Psoas muscle (tissue), 8 donors: ENCODE results near the gene KIRREL2. TPM values are rescaled to one million over a fixed set of nuclear protein-coding genes. Genes with fewer than 3 reads are reported as not detected.

Experiments used
- ATAC-seq, 4 donors: fragments of 200-7000 bp; cut with Tn5 transposase; one replicate each; pipeline ENCODE4 v1.9.1; 2020; ENCODE audit warnings: moderate library complexity in 3 of 4, mild to moderate bottlenecking in 2 of 4
- DNase-seq, 2 donors: peaks; one replicate each; pipeline ENCODE4 v3.0.0-alpha.2; 2020
- H3K27ac ChIP-seq: fragments of 200-600 bp; one replicate; pipeline ENCODE4 v1.8.0; 2022
- H3K27me3 ChIP-seq, 3 donors: fragments of 200-600 bp in 1 of 3; one replicate each; pipeline versions ENCODE4 v1.6.1 to v1.8.0; 2013 to 2022; ENCODE audit warnings: low read length in 2 of 3, mild to moderate bottlenecking in 2 of 3, moderate library complexity in 1 of 3; ENCODE audit not compliant: insufficient read depth in 3 of 3
- H3K36me3 ChIP-seq, 2 donors: fragments of 200-600 bp in 1 of 2; one replicate each; pipeline versions ENCODE4 v1.6.1 to v1.8.0; 2013 to 2022; ENCODE audit warnings: low read depth in 1 of 2, mild to moderate bottlenecking in 1 of 2, moderate library complexity in 1 of 2; ENCODE audit not compliant: insufficient read depth in 1 of 2
- H3K4me1 ChIP-seq: fragments of 200-600 bp; one replicate; pipeline ENCODE4 v1.8.0; 2022
- H3K4me3 ChIP-seq: fragments of 200-600 bp; one replicate; pipeline ENCODE4 v1.8.0; 2022; ENCODE audit warnings: mild to moderate bottlenecking
- H3K9me3 ChIP-seq: fragments of 200-600 bp; one replicate; pipeline ENCODE4 v1.8.0; 2022
- WGBS, 3 donors: extraction: QIAGEN DNeasy Blood & Tissue Kit; methylation state at CpG; one replicate each; pipeline versions ENCODE4 v1.1.6 to v1.1.7; 2013; 5-methylcytosine and 5-hydroxymethylcytosine counted together
- intact Hi-C, 2 donors: fragments of 100-400 bp; cut with DNase I; formaldehyde crosslinking; loops; one replicate each; pipeline versions ENCODE4 v1.11.0 to v1.14.2; 2022
- polyA plus RNA-seq, 3 donors: library from polyadenylated mRNA; stranded (reverse); fragments of 200-250 nt; gene quantifications; one replicate each; pipeline ENCODE4 v1.2.3, GENCODE V29; 2013
- total RNA-seq, 4 donors: library from RNA; stranded (reverse); fragmentation: NEBNext Ultra II Directional in 2 of 4; extraction: Animal tissue kit (Norgen Biotek cat#: 25700) in 2 of 4; gene quantifications; one replicate each; pipeline versions ENCODE4 v1.2.1 to v1.2.4, GENCODE V29; 2021 to 2023
- TF ChIP-seq, protein P1 (sequence below): fragments of 200-600 bp; IDR thresholded peaks from one replicate; pipeline ENCODE4 v1.8.0; 2022; ENCODE audit warnings: antibody characterized with exemption
- donor health status: healthy with polysubstance abuse.
- donor health status: DM: no; HTN: no; CAD: no; lungs with moderate emphysema.
- donor health status: Bipolar disorder and iron deficiency.
- donor health status: healthy.
- donor health status: DM: yes; HTN: yes; CAD: no.
- donor health status: DM: no; HTN: no; CAD: no.
- donor health status: DM: no; HTN: no; CAD: no.
- donor health status: DM: yes; HTN: yes; CAD: no.

Gene KIRREL2
- total and polyA plus RNA-seq, 7 donors: not detected

DNA sequence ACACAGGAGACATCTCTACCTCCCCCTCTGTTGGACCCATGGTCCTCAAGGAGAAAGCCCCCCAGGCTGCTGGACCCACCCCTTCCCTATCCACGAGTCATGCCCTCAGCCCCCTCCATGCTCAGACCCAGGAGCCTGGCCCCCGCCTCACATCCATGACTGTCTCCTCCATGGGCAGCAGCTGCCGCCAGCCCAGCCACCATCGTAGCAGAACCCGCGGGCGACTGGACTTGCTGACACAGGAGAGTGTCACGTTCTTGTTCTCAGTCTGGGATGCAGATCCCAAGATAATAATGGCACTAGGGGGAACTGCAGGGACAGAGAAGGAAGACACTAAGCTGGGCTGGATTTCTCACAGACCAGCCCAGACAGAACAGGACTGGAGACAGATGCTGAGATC lies 8.2 kb upstream of the KIRREL2 start:
- Histone ChIP-seq H3K27me3 (peaks cover 0 to 96% (median 40%) of the 10 kb centered on the region in 3 donors), H3K4me3 (no peak overlapping the region), H3K4me1 (no peaks in the 10 kb centered on the region), H3K36me3 (no peaks in the 10 kb centered on the region), H3K9me3 (no peaks in the 10 kb centered on the region), H3K27ac (no peak overlapping the region)
- TF ChIP-seq, protein P1, sequence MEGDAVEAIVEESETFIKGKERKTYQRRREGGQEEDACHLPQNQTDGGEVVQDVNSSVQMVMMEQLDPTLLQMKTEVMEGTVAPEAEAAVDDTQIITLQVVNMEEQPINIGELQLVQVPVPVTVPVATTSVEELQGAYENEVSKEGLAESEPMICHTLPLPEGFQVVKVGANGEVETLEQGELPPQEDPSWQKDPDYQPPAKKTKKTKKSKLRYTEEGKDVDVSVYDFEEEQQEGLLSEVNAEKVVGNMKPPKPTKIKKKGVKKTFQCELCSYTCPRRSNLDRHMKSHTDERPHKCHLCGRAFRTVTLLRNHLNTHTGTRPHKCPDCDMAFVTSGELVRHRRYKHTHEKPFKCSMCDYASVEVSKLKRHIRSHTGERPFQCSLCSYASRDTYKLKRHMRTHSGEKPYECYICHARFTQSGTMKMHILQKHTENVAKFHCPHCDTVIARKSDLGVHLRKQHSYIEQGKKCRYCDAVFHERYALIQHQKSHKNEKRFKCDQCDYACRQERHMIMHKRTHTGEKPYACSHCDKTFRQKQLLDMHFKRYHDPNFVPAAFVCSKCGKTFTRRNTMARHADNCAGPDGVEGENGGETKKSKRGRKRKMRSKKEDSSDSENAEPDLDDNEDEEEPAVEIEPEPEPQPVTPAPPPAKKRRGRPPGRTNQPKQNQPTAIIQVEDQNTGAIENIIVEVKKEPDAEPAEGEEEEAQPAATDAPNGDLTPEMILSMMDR: no peak
- DNase-seq: no peak
- no peak for ATAC-seq
- intact Hi-C loops: no loop called here
- 63 to 70% (median 67%) methylated on average over 7 to 8 of the region's 8 CpGs for WGBS, 3 donors

DNA sequence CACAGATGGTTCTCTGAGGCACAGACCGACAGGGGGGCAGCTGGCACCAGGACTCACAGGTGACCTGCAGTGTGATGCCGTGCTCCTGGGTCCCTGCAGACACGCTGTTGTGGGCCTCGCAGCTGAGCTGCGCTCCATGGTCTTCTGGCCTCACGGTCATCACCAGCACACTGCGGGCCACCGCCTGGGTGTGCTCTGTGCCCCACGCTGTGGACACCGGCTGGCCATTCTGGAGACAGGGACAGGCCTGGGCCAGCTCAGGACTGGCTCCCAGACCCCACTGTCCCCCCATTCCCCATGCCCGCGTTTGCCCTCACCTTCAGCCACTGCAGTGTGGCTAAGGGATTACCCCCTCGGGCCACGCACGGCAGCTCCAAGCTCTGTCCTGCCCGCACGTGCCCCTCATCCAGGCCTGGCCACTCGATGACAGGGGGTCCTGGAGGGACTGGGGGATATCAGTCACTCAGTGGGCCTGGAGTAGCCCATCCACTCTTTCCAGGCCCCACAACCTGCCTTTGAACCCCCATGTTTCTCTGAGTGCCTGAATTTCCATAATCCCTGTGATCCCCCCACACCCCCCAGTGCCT lies 7.7 kb upstream of the KIRREL2 start:
- intact Hi-C loops: no loop called here
- Histone ChIP-seq H3K27ac (no peak overlapping the region), H3K4me1 (no peaks in the 10 kb centered on the region), H3K9me3 (no peaks in the 10 kb centered on the region), H3K36me3 (no peaks in the 10 kb centered on the region), H3K27me3 (peaks cover 0 to 96% (median 36%) of the 10 kb centered on the region in 3 donors), H3K4me3 (no peak overlapping the region)
- TF ChIP-seq, protein P1: no peak
- DNase-seq (no peak), ATAC-seq (no peak)
- WGBS, 3 donors: 85 to 88% (median 86%) methylated on average over 16 to 18 of the region's 18 CpGs

DNA sequence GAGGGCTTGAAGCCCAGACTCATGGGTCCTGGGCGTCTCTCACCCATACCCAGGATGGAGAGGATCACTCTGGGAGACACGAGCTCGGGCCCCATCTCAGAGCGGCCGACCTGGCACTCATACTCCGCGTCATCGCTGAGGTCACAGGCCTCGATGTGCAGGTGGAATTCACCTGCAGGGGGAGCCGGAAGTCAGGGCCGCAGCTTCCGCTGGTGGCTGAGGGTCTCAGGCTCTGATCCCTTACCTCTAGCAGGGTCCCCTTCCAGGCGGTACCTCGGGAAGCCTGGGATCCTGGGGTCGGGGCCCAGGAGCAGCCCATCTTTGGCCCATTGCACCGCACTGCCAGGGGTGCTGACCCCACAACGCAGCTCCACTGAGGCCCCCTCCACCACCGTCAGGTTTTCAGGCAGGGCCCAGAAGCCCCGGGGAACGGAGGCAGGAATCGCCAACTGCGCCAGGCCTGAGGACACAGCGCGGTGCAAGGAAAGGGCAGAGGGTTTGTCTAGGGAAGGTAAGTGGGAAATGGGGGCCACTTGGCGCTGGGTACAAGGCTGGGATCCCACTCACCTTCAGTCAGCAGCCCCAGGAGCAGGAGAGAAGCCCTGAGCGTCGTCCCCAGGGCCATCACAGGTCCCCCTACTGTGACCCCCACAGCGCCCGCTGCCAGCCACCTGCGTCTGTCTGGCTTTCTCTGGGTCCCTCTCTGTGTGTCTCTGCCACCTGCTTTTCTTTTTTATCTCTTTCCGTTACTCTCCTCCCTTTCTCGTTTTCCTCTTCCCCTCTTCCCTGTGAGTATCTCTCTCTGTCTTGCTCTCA lies 5.3 kb upstream of the KIRREL2 start:
- no peaks in the 10 kb centered on the region for H3K9me3 ChIP-seq
- H3K36me3 ChIP-seq: no peaks in the 10 kb centered on the region
- intact Hi-C loops: no loop called here
- 44 to 50% (median 46%) methylated on average over 29 to 32 of the region's 32 CpGs for WGBS, 3 donors
- H3K27ac ChIP-seq: no peak overlapping the region
- ATAC-seq: no peak
- DNase-seq: no peak
- no peak overlapping the region for H3K4me3 ChIP-seq
- TF ChIP-seq, protein P1: no peak
- H3K27me3 ChIP-seq: peaks cover 0 to 93% (median 33%) of the 10 kb centered on the region in 3 donors
- H3K4me1 ChIP-seq: no peaks in the 10 kb centered on the region

DNA sequence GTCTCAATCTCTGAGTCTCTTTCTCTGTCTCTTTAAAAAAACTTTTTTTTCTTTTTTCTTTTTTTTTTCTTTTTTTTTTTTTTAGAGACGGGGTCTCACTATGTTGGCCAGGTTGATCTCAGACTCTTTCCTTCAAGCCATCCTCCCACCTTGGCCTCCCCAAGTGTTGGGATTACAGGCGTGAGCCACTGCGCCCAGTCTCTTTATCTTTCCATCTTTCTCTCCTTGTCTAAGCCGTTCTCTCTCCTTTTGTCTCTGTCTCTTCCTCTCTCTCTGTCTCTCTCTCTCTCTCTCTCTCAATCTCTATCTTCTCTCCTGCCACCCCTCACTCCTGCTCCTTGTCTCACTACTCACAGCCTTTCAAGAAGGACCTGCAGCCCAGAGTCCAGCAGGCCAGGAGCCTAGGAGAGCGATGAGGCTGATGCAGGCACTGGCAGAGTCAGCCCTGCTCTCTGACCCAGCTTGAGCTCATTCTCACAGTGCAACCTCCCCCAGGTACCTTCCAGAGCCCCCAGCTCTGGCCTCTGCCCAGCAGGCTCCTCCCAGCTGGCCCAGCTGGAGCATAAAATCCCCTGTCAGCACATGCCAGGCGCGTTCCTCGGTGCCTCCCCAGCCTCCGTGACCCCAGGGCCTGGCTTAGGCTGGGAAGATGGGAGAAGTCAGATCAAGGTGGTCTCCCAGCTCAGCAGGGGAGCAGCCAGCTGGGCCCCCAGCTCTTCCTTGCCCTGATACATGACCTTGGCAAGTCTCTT lies 4.5 kb upstream of the KIRREL2 start, which contains the start of gene NPHS1:
Gene NPHS1, minus strand, starts transcription at position 476 of the 752 bp plus-strand sequence. CDS start 667 bp downstream, outside the sequence.
- no peak for ATAC-seq
- Histone ChIP-seq H3K4me3 (no peak within 1 kb of the TSS), H3K27ac (no peak within 1 kb of the TSS), H3K4me1 (no peaks in the 10 kb centered on the region), H3K27me3 (peaks cover 0 to 95% (median 33%) of the 10 kb centered on the region in 3 donors), H3K9me3 (no peaks in the 10 kb centered on the region), H3K36me3 (no peaks in the 10 kb centered on the region)
- intact Hi-C loops: no loop called here
- 43 to 51% (median 45%) methylated on average over 9 of the region's 9 CpGs for WGBS, 3 donors
- TF ChIP-seq, protein P1: no peak
- DNase-seq: no peak
